CD4-positive, alpha-beta T cell treated with Interleukin-4 for 4 hours (primary cell): ENCODE data around the gene SDK1.
"Not testable (repeated sequence)": the region's sequence is repeated elsewhere in the genome, so short reads cannot be mapped to it uniquely, and the experiment has no call there.

Source experiments
- DNase-seq: peaks from one replicate; pipeline ENCODE4 v3.0.0-alpha.2; 2020

The SDK1 gene

GRCh38 chr7:3548815-3549214 lies 247.8 kb downstream of the SDK1 start:
- DNase-seq, result no peak

GRCh38 chr7:3549601-3550000 lies 248.5 kb downstream of the SDK1 start:
- DNase-seq, result no peak

- no peak for DNase-seq
These were observed 250.5 kb downstream of the SDK1 start for GRCh38 chr7:3551536-3551935.

GRCh38 chr7:3552499-3552898 lies 251.4 kb downstream of the SDK1 start:
- no peak for DNase-seq

GRCh38 chr7:3558400-3558799 lies 257.3 kb downstream of the SDK1 start:
- DNase-seq, result no peak

- DNase-seq, result no peak
These were observed 258.2 kb downstream of the SDK1 start for GRCh38 chr7:3559278-3559677.

- no peak for DNase-seq
These were observed 259.4 kb downstream of the SDK1 start for GRCh38 chr7:3560495-3560894.

GRCh38 chr7:3561932-3562331 lies 260.9 kb downstream of the SDK1 start:
- DNase-seq, result no peak

- no peak for DNase-seq
These were observed 263.2 kb downstream of the SDK1 start for GRCh38 chr7:3564231-3564630.

GRCh38 chr7:3568516-3568915 lies 267.5 kb downstream of the SDK1 start:
- no peak for DNase-seq

GRCh38 chr7:3569643-3570042 lies 268.6 kb downstream of the SDK1 start:
- DNase-seq, result no peak

- DNase-seq, result no peak
These were observed 272.1 kb downstream of the SDK1 start for GRCh38 chr7:3573151-3573550.

GRCh38 chr7:3574386-3574785 lies 273.3 kb downstream of the SDK1 start:
- DNase-seq, result no peak

GRCh38 chr7:3575753-3576531 lies 274.9 kb downstream of the SDK1 start:
- DNase-seq, result no peak

GRCh38 chr7:3578399-3578798 lies 277.3 kb downstream of the SDK1 start:
- DNase-seq, result no peak

- no peak for DNase-seq
These were observed 278.7 kb downstream of the SDK1 start for GRCh38 chr7:3579638-3580219.

- DNase-seq, result not testable (repeated sequence)
These were observed 281.1 kb downstream of the SDK1 start for GRCh38 chr7:3582145-3582544.

GRCh38 chr7:3585826-3586225 lies 284.8 kb downstream of the SDK1 start:
- no peak for DNase-seq

- no peak for DNase-seq
These were observed 287.3 kb downstream of the SDK1 start for GRCh38 chr7:3588341-3588740.

GRCh38 chr7:3589752-3590151 lies 288.7 kb downstream of the SDK1 start:
- no peak for DNase-seq

GRCh38 chr7:3591219-3591618 lies 290.2 kb downstream of the SDK1 start:
- no peak for DNase-seq

GRCh38 chr7:3591944-3592343 lies 290.9 kb downstream of the SDK1 start:
- no peak for DNase-seq

GRCh38 chr7:3592401-3593134 lies 291.5 kb downstream of the SDK1 start:
- DNase-seq, result no peak

- DNase-seq, result no peak
These were observed 293.8 kb downstream of the SDK1 start for GRCh38 chr7:3594901-3595300.
